Bronchial epithelial cell (primary cell): ENCODE measurements around the gene MAP2K3. TPM values are rescaled to one million over a fixed set of nuclear protein-coding genes. Genes with fewer than 3 reads are reported as not detected.
A peak's percentile ranks its signal among the peaks of the same experiment; 100 is the strongest.
"Not testable (repeated sequence)": the region's sequence is repeated elsewhere in the genome, so short reads cannot be mapped to it uniquely, and the experiment has no call there.

ENCODE experiments used
- DNase-seq: peaks from one replicate; pipeline ENCODE4 v3.0.0-alpha.2; 2010; ENCODE audit warnings: low read depth
- FAIRE-seq: peaks from 2 replicates; lab custom pipeline; 2011; peaks lifted over from hg19 to GRCh38; lab: Jason Lieb, UNC
- H3K27me3 ChIP-seq: 2 replicates; pipeline ENCODE4 v1.5.1; 2011; ENCODE audit warnings: low read length; ENCODE audit not compliant: control insufficient read depth, insufficient read depth
- H3K36me3 ChIP-seq: 2 replicates; pipeline ENCODE4 v1.5.1; 2011; ENCODE audit warnings: low read length; ENCODE audit not compliant: control insufficient read depth, insufficient read depth
- H3K4me3 ChIP-seq: 2 replicates; pipeline ENCODE4 v1.5.1; 2011; ENCODE audit warnings: mild to moderate bottlenecking, low read depth, low read length, control low read depth
- total RNA-seq: library from RNA; depleted of rRNA; stranded (reverse); fragments of >200 nt; gene quantifications from 2 replicates; pipeline ENCODE4 v1.2.1, GENCODE V29; 2014
- TF ChIP-seq, protein P1 (sequence below): IDR thresholded peaks from 2 replicates; pipeline ENCODE4 v1.5.1; 2011; ENCODE audit warnings: mild to moderate bottlenecking, moderate library complexity, low read length, control low read depth, inconsistent platforms; ENCODE audit not compliant: insufficient read depth, severe bottlenecking

Gene MAP2K3
- total RNA-seq, 1 donor from 2014 or later: 5.3 TPM

DNA sequence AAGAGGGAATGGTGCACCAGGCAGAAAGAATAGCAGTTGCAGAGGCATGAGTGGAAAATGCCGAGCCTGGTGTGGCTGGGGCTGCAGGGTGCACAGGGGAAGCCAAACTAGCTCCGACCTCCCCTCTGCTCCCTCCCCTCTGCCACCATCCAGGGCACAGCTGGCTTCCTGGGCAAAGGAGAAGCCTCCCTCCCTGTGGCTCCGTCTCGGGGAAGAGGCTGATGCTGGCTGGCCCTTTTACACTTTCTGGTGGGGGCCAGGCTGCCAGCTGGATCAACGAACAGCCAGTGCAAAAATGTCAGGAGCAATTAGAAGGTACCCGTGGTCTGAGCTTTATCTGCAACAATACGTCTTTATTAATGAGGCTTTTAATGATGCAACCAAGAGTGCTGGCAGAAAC, 54.5 kb downstream of the MAP2K3 start:
- no peak for FAIRE-seq
- no peak for DNase-seq
- TF ChIP-seq, protein P1, sequence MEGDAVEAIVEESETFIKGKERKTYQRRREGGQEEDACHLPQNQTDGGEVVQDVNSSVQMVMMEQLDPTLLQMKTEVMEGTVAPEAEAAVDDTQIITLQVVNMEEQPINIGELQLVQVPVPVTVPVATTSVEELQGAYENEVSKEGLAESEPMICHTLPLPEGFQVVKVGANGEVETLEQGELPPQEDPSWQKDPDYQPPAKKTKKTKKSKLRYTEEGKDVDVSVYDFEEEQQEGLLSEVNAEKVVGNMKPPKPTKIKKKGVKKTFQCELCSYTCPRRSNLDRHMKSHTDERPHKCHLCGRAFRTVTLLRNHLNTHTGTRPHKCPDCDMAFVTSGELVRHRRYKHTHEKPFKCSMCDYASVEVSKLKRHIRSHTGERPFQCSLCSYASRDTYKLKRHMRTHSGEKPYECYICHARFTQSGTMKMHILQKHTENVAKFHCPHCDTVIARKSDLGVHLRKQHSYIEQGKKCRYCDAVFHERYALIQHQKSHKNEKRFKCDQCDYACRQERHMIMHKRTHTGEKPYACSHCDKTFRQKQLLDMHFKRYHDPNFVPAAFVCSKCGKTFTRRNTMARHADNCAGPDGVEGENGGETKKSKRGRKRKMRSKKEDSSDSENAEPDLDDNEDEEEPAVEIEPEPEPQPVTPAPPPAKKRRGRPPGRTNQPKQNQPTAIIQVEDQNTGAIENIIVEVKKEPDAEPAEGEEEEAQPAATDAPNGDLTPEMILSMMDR: no peak
- H3K4me3 ChIP-seq: no peak overlapping the region
- H3K27me3 ChIP-seq: no peaks in the 10 kb centered on the region
- H3K36me3 ChIP-seq: no peaks in the 10 kb centered on the region

DNA sequence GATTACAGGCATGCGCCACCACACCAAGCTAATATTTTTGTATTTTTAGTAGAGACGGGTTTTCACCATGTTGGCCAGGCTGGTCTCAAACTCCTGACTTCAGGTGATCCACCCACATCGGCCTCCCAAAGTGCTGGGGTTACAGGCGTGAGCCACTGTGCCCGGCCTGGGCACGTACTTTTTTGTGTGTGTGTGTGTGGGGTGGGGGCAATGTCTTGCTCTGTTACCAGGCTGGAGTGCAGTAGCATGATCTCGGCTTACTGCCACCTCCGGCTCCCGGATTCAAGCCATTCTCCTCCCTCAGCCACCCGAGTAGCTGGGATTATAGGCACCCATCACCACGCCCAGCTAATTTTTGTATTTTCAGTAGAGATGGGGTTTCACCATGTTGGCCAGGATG, 55.1 kb downstream of the MAP2K3 start:
- H3K36me3 ChIP-seq, FAIRE-seq, DNase-seq, H3K4me3 ChIP-seq, H3K27me3 ChIP-seq: not testable (repeated sequence)

DNA sequence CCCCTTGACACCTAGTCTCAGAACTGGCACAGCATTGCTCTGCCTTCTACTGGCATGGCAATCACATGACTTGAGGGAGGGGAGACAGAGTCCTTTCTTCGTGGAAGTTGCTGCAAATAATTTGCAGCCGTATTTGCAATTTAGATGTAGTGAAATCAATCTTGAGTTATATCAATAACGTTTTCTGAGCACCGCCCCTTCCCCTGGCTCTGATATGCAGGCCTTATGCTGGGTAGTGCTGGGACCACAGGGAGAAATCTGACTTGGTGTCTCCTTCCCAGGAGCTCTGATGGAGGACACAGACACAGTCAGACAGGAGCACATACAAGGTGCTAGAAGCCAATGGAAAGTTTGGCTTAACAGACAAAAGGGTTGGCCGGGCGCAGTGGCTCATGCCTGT, 55.9 kb downstream of the MAP2K3 start:
- DNase-seq, FAIRE-seq: not testable (repeated sequence)

DNA sequence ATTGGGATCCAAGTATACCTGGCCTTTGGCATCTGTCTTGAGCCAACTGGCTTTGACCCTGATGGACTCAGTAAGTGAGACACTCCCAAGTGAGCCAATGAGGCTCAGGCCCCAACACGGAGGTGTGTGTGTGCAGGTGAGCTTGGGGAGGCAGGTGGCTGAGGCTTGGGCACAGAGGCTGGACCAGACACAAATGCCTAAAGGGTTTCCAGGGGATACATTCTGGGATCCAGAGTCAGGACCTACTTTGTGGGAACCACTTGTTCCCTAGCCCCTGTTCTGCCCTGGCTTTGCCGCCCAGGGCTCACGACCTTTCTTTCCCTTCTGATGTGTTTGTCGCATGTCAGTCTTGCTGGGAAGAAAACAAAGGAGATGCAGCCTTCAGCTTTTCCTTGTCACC, 56.8 kb downstream of the MAP2K3 start:
- not testable (repeated sequence) for H3K27me3 ChIP-seq, DNase-seq, H3K4me3 ChIP-seq, H3K36me3 ChIP-seq
- peak; percentile 95 for FAIRE-seq

More for the DNA sequence above, 55.9 kb downstream of the MAP2K3 start:
- H3K4me3 ChIP-seq, H3K27me3 ChIP-seq, H3K36me3 ChIP-seq: not testable (repeated sequence)

DNA sequence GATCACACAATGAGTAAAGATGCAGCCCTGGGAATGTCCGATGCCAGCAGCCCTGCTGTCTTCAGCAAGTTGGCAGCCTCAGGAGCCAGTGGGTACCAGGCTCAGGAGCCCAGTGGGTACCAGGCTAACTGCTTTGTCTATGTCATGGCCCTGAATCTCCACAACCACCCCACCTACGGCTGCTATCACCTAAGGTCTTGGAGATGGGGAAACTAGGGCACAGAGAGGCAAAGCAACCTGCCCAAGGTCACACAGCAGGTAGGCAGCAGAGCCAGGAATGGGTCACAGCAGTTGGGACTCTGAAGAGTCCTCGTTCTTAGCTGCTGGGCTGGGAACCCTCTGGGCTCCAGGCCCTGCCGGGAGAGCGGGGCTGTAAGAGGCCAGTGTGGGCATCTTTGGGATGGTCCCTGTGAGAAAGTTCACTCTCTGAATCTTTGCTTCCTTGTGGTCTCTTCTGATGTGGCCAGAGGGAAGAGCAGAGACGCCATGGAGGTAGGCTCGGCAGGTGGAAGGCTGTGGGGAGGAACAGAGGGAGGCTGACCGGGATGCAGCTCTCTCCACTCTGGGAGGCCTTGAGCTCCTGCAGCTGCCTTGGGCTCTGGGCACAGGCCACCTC, 57.5 kb downstream of the MAP2K3 start:
- H3K4me3 ChIP-seq, H3K27me3 ChIP-seq, DNase-seq, H3K36me3 ChIP-seq: not testable (repeated sequence)
- FAIRE-seq: peak; percentile 32

DNA sequence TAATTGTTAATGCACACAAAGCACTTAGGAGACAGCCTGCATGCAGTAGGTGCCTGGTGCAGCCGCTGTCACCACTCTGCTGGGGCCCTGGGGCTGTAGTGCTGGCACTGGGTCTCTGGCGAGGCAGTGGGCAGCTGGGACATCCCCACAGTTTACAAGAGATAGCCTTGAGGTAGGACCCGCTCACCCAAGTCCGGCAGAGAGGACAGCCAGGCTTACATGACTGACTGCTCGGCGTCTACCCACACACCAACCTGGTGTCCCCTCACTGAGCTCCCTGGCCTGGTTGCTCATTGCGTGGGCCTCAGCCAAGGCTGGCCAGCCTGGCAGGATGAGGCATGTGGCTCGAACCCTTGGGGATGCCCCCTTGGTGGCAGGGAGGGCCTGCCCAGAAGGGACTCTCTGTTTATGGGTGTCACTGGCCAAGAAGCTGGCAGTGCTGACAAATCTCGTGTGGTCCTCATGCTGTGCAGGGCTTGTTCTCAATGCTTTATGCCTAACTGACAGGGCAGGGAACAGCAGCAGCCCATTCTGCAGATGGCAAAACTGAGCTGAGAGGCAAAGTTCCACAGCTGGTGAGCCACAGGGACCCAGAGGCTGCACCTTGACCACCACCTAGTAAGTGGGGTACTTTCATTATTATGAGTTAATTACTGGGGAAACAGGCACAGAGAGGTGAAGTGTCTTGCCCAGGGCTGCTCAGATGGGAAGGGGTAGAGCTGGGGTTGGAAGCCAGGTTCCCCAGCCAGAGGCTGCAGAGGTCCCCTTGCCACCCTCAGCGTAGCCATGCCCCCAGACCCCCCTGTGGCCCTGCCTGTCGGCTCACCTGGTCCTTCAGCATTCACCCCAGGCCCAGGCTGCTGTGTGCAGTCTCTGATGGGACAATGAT, 58.8 kb downstream of the MAP2K3 start:
- H3K27me3 ChIP-seq, DNase-seq, H3K4me3 ChIP-seq, H3K36me3 ChIP-seq: not testable (repeated sequence)
- peak; percentile 83 for FAIRE-seq

DNA sequence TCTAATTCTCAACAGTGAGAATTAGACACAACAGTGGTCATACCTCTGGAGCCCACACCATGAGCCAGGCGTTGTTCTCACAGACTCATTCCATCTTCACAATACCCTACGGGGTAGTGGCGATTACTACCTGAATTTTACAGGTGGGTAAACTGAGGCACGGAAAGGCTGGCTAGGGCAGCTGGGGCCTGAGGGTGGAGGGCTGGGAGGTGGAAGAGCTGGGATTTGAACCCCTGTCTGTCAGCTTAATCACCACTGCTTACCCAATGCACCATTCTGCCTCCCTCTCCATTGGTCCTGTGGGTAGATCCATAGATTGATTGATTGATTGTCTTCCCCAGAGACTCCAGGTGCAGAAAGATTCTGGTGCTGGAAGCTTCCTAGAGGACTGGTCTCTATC, 60.3 kb downstream of the MAP2K3 start:
- FAIRE-seq: peak; percentile 86
- not testable (repeated sequence) for H3K27me3 ChIP-seq, H3K4me3 ChIP-seq, DNase-seq, H3K36me3 ChIP-seq

DNA sequence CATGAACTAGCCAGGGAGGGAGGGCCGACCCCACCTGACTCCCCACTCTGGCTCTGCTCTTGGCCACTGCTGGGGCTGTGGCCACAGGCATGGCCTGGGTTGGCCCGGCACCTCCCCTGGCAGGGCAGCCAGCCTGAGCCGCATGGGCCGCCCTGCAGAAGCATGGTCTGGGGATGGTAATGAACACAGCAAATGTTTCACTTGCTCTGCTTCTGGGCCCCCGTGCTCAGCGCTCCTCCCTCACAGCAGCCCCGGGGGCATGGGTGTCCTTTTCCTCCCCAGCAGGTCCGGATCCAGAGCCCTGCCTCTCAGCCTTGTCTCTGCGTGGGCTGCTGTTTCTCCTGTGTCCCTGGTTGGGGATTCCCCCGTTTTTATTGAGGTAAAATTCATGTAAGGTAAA, 60.7 kb downstream of the MAP2K3 start:
- H3K4me3 ChIP-seq: no peak overlapping the region
- TF ChIP-seq, protein P1: no peak
- DNase-seq (no peak), FAIRE-seq (no peak)
- no peaks in the 10 kb centered on the region for H3K36me3 ChIP-seq
- H3K27me3 ChIP-seq: no peaks in the 10 kb centered on the region

DNA sequence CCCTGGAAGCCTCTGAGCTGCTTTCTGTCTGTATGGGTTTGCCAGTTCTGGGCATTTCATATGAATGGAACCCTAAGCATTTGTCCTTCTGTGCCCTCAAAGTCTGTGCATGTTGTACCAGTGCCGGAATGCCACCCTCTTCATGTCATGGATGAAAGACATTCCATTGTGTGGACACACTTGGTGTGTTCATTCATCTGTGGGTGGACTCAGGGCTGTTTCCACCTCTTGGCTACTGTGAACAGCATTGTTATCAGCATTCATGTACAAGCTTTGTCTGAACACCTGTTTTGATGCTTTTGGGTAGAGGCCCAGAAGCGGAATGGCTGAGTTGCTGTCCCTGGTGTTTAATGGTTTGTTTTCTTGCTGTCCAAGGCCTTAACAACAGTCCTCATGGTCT, 61.6 kb downstream of the MAP2K3 start:
- peak; percentile 98 for FAIRE-seq
- not testable (repeated sequence) for DNase-seq

DNA sequence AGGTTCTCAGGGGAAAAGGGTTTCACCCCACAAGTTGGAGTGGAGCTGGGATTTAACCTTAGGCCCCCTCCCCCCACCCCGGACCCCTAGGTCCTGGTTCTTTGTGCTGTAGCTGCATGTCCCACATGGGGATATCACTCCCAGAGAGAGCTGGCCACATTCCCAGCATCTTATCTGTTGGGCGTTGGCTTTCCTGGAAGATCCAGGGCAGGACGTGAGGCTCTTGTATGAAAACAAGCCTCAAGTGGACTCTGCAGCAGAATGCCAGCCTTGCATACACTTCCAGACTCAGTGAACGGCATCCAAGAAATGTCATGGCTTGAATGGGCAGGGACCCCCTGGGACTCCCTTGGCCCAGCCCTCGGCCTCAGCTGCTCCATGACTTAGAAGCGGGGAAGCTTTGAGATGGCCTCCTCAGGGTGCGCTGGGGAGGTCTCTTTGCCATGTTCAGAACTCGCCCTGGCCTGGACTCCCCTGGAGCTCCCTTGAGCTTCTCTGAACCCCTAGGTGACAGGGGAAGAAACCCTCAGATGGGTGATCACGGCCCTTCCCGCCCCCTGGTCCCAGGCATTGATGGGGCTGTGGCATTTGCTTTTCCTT, 62.2 kb downstream of the MAP2K3 start:
- FAIRE-seq, H3K27me3 ChIP-seq, DNase-seq, H3K4me3 ChIP-seq, H3K36me3 ChIP-seq: not testable (repeated sequence)

More for the DNA sequence above, 61.6 kb downstream of the MAP2K3 start:
- not testable (repeated sequence) for H3K36me3 ChIP-seq, H3K27me3 ChIP-seq, H3K4me3 ChIP-seq

DNA sequence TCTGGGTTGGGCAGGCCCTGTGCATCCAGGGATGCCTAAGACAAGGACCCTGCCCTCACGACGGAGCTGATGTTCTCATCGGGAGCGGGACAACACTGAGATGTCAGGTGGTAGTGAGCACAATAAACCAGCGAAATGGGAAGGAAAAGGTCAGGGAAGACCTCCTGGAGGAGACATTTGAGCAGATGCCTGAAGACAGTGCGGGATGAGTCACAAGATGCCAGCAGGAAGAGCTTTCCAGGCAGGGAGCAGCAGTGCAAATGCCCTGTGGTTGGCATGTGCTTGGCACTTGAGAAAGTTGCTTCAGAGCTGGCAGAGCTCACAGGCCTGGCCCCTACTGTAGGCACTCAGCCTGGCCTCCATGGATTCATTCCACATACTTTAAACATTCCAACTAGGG, 63.1 kb downstream of the MAP2K3 start:
- FAIRE-seq: peak; percentile 92
- not testable (repeated sequence) for H3K36me3 ChIP-seq, H3K27me3 ChIP-seq, DNase-seq, H3K4me3 ChIP-seq
